ENCODE results near the gene KCNIP4.

KCNIP4 gene

GRCh38 chr4:21742326-21742725, 206.2 kb downstream of the KCNIP4 start:
- H3K4me3 ChIP-seq (ENCODE audit: low read depth, low read length): no peak overlapping the region
- TF ChIP-seq, protein P1, sequence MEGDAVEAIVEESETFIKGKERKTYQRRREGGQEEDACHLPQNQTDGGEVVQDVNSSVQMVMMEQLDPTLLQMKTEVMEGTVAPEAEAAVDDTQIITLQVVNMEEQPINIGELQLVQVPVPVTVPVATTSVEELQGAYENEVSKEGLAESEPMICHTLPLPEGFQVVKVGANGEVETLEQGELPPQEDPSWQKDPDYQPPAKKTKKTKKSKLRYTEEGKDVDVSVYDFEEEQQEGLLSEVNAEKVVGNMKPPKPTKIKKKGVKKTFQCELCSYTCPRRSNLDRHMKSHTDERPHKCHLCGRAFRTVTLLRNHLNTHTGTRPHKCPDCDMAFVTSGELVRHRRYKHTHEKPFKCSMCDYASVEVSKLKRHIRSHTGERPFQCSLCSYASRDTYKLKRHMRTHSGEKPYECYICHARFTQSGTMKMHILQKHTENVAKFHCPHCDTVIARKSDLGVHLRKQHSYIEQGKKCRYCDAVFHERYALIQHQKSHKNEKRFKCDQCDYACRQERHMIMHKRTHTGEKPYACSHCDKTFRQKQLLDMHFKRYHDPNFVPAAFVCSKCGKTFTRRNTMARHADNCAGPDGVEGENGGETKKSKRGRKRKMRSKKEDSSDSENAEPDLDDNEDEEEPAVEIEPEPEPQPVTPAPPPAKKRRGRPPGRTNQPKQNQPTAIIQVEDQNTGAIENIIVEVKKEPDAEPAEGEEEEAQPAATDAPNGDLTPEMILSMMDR (conservative IDR thresholded peaks at IDR 0.05; ENCODE audit: low read depth, low read length): no peak
- DNase-seq (ENCODE audit: low read depth): no peak

GRCh38 chr4:21738821-21739220, 209.8 kb downstream of the KCNIP4 start:
- TF ChIP-seq, protein P1 (conservative IDR thresholded peaks at IDR 0.05; ENCODE audit: low read depth, low read length): no peak
- no peak overlapping the region for H3K4me3 ChIP-seq (ENCODE audit: low read depth, low read length)
- DNase-seq (ENCODE audit: low read depth): no peak

DNA sequence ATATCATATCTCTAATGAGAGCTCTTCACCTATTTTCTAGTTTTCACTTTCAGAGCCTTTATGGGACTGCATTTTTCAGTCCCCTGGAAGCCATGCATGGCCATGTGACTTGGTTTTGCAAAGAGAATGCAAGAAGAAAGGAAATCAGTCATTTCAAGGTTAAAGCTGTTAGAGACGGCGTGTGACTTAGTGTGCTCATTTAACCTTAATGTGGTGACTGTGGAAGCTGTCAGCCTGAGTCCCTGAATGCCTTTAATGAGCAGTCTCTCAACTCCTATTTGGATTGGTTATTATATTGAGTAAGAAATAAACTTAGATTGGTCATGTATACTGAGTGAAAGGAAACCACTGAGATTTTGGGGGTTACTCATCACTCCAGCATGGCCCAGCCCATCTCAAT, 212.7 kb downstream of the KCNIP4 start:
- DNase-seq (ENCODE audit: low read depth): no peak
- TF ChIP-seq, protein P1 (conservative IDR thresholded peaks at IDR 0.05; ENCODE audit: low read depth, low read length): no peak
- H3K4me3 ChIP-seq (ENCODE audit: low read depth, low read length): no peak overlapping the region

DNA sequence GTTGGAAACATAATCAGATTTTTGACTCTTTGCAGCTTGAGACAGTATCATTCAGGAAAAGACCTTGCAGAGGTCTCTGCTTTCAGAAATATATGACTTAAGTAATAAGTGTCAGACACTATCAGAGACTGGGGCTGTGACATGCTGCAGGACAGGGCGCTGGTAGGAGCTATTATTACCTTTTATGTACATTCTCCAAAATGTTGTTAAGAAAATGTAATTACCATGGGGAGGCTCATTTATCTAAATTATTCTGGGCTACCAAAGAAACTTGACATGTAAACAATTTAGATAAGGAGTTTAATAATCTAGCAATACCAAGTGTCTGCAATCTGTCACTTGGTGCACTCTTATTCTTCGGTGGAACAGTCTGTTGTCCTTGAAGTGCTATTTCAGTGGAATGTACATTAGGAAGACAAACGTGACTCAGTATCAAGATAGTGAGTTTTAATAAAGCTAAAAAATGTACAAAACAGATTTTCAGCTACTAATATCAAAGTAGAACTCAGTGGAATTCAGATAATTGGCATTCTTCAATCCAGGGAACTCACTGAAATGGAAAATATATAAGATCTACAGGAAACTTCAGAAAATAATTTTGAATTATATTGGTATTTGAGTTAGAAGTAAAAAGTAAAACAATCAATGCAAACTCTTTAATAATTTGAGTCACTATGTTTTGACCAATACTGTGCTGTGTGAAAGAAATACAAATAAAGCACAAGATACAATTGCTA, 214.5 kb downstream of the KCNIP4 start:
- TF ChIP-seq, protein P1 (conservative IDR thresholded peaks at IDR 0.05; ENCODE audit: low read depth, low read length): no peak
- H3K4me3 ChIP-seq (ENCODE audit: low read depth, low read length): no peak overlapping the region
- DNase-seq (ENCODE audit: low read depth): no peak

DNA sequence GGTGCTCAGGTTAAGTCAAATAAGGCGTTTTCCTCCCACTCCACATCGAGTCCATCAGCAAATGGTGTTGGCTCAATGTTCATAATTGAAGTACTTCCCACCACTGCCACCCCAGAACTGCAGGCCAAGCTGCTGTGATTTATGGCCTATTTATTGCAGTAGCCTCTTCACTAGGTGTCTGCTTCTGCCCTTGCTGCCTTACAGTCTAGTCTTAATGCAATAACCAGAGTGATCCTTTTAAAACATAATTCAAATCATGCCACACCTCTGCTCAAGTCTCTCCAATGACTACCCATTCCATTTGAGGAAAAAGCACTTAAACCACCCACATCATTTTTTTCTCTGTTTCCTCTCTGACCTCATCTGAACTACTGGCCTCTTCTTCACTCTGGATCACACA, 220.3 kb downstream of the KCNIP4 start:
- no peak for DNase-seq (ENCODE audit: low read depth)
- TF ChIP-seq, protein P1 (conservative IDR thresholded peaks at IDR 0.05; ENCODE audit: low read depth, low read length): no peak
- H3K4me3 ChIP-seq (ENCODE audit: low read depth, low read length): no peak overlapping the region

DNA sequence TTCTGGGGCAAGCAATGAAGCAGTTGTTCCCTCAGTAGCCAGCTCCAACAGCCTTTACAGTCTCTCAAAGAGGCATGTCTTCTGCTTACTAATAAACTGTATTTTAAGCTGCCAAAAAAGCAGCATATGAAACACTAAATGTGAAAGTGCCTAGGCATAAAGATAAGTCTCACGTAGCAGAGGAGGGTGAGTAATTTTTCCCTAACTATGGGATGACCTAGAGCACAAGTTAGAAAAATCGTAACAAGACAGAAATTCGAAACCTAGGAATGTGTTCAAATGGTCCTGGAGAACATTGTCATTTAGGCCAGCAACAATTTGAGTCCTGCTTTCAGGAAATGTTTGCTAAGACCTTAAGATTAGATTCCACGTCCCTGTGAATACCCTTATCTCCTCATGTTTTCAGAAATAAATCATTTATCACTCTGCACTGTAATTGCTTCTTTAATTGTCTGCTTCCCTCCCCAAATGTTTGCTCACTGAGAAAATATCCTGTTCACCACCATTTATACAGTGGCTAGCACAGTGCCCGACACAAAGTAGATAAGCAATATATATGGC, 222.2 kb downstream of the KCNIP4 start:
- TF ChIP-seq, protein P1 (conservative IDR thresholded peaks at IDR 0.05; ENCODE audit: low read depth, low read length): no peak
- H3K4me3 ChIP-seq (ENCODE audit: low read depth, low read length): no peak overlapping the region
- DNase-seq (ENCODE audit: low read depth): peak; percentile 72

All from choroid plexus epithelial cell (primary cell).